Gastroesophageal sphincter (tissue), 3 donors: ENCODE measurements around the gene HIF1A.

Experiments
- CTCF ChIP-seq, 4 experiments: fragments of 200-600 bp in 2 of 4; fragments of 450-650 bp in 2 of 4; sonication (generic) in 1 of 4; IDR thresholded peaks; one replicate each; pipeline ENCODE4 v1.5.1; 2017 to 2019; ENCODE audit warnings: antibody characterized with exemption in 4 of 4, mild to moderate bottlenecking in 2 of 4, moderate library complexity in 2 of 4
- EP300 ChIP-seq: sonication (generic); formaldehyde crosslinking; IDR thresholded peaks from one replicate; pipeline ENCODE4 v1.6.1; 2017; ENCODE audit warnings: antibody characterized with exemption, mild to moderate bottlenecking
- POLR2A ChIP-seq, 2 donors: fragments of 450-650 bp; IDR thresholded peaks; one replicate each; pipeline ENCODE4 v1.6.1; 2017; ENCODE audit warnings: antibody characterized with exemption in 2 of 2, mild to moderate bottlenecking in 2 of 2, moderate library complexity in 1 of 2
- POLR2AphosphoS5 ChIP-seq: sonication (generic); formaldehyde crosslinking; IDR thresholded peaks from one replicate; pipeline ENCODE4 v1.6.1; 2017; ENCODE audit warnings: antibody characterized with exemption

GRCh38 chr14:61780125-61780524 is 84.8 kb downstream of the HIF1A start:
- TF ChIP-seq POLR2A (IDR thresholded peaks at IDR 0.05) (no peak), CTCF (IDR thresholded peaks at IDR 0.05) (no peak), EP300 (no peak), POLR2AphosphoS5 (no peak)
